Upper lobe of left lung (tissue), 6 donors: Measurements from ENCODE around the gene C22orf15. TPM values are rescaled to one million over a fixed set of nuclear protein-coding genes. Genes with fewer than 3 reads are reported as not detected.

ENCODE experiments used
- ATAC-seq, 2 donors: fragments of 200-7000 bp; cut with Tn5 transposase; one replicate each; pipeline ENCODE4 v1.9.1; 2022; ENCODE audit warnings: mild to moderate bottlenecking in 2 of 2, moderate library complexity in 2 of 2; ENCODE audit not compliant: low FRiP score in 2 of 2
- DNase-seq, 2 donors: peaks; one replicate each; pipeline ENCODE4 v3.0.0-alpha.2; 2019 to 2020
- H3K27ac ChIP-seq, 4 donors: fragments of 200-600 bp; sonication (generic); one replicate each; pipeline ENCODE4 v1.5.1; 2016 to 2019
- H3K27me3 ChIP-seq, 4 donors: fragments of 200-600 bp; sonication (generic); one replicate each; pipeline ENCODE4 v1.5.1; 2017 to 2019
- H3K36me3 ChIP-seq, 4 donors: fragments of 200-600 bp; sonication (generic); one replicate each; pipeline ENCODE4 v1.5.1; 2016 to 2019
- H3K4me1 ChIP-seq, 4 donors: fragments of 200-600 bp; sonication (generic); one replicate each; pipeline ENCODE4 v1.5.1; 2018 to 2019
- H3K4me3 ChIP-seq, 4 donors: fragments of 200-600 bp; sonication (generic); one replicate each; pipeline ENCODE4 v1.5.1; 2017 to 2019; ENCODE audit warnings: mild to moderate bottlenecking in 2 of 4, moderate library complexity in 1 of 4
- H3K9me3 ChIP-seq, 4 donors: fragments of 200-600 bp; sonication (generic); one replicate each; pipeline ENCODE4 v1.5.1; 2018 to 2019
- EP300 ChIP-seq, 4 donors: sonication (generic); formaldehyde crosslinking; IDR thresholded peaks; one replicate each; pipeline ENCODE4 v1.5.1; 2017; ENCODE audit warnings: antibody characterized with exemption in 4 of 4, control low read depth in 2 of 4
- POLR2A ChIP-seq, 4 donors: fragments of 450-650 bp; IDR thresholded peaks; one replicate each; pipeline ENCODE4 v1.5.1; 2016 to 2017; ENCODE audit warnings: antibody characterized with exemption in 4 of 4, mild to moderate bottlenecking in 2 of 4
- POLR2AphosphoS5 ChIP-seq, 2 donors: sonication (generic); formaldehyde crosslinking; IDR thresholded peaks; one replicate each; pipeline ENCODE4 v1.5.1; 2017; ENCODE audit warnings: antibody characterized with exemption in 2 of 2
- WGBS, 2 donors: methylation state at CpG; one replicate each; pipeline ENCODE4 v1.1.5; 2017 to 2018; 5-methylcytosine and 5-hydroxymethylcytosine counted together
- total RNA-seq, 6 donors: library from RNA; depleted of rRNA in 4 of 6; stranded (reverse); fragments of >200 nt in 4 of 6; gene quantifications; one replicate each; pipeline versions ENCODE4 v1.1.0 to v1.2.1, GENCODE V29; 2016 to 2021
- TF ChIP-seq, protein P1 (sequence below), 6 experiments: fragments of 450-650 bp in 4 of 6; fragments of 200-600 bp in 2 of 6; sonication (generic) in 2 of 6; IDR thresholded peaks; one replicate each; pipeline ENCODE4 v1.5.1; 2016 to 2019; ENCODE audit warnings: antibody characterized with exemption in 6 of 6
- donor health status: DM: no; HTN: no; CAD: no; lungs with moderate emphysema.
- donor health status: DM: no; HTN: yes; CAD: no; lungs with severe emphysema.

C22orf15 gene
- total RNA-seq, 6 donors from 2014 or later, result 0.29 to 7.3 (median 4.6) TPM

DNA sequence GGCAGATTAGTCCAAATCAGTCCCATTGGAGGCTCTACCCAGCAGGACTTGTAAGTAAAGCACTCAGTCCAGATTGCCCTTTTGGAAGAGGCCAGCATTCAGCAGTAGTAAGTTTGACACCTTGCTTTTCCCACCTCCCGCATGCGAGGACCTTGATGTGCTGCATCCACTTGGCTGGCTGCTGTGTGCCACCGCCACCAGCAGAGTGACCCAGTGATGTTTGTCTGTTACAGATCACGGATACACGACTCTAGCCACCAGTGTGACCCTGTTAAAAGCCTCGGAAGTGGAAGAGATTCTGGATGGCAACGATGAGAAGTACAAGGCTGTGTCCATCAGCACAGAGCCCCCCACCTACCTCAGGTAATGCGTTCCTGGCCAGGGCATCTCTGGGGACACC is 30.5 kb downstream of the C22orf15 start:
- Histone ChIP-seq H3K27me3 (no peaks in the 10 kb centered on the region), H3K9me3 (no peaks in the 10 kb centered on the region), H3K4me1 (peaks cover 5 to 17% (median 8%) of the 10 kb centered on the region in 4 donors), H3K27ac (no peak overlapping the region), H3K4me3 (no peak overlapping the region), H3K36me3 (peaks cover 0 to 60% (median 44%) of the 10 kb centered on the region in 4 donors)
- 92 to 95% methylated on average over 7 to 8 of the region's 8 CpGs for WGBS, 2 donors
- no peak for ATAC-seq
- DNase-seq, result no peak
- no peak for TF ChIP-seq POLR2A (IDR thresholded peaks at IDR 0.05)
- TF ChIP-seq EP300 (IDR thresholded peaks at IDR 0.05), result no peak
- TF ChIP-seq POLR2AphosphoS5 (IDR thresholded peaks at IDR 0.05), result no peak
- TF ChIP-seq, protein P1, sequence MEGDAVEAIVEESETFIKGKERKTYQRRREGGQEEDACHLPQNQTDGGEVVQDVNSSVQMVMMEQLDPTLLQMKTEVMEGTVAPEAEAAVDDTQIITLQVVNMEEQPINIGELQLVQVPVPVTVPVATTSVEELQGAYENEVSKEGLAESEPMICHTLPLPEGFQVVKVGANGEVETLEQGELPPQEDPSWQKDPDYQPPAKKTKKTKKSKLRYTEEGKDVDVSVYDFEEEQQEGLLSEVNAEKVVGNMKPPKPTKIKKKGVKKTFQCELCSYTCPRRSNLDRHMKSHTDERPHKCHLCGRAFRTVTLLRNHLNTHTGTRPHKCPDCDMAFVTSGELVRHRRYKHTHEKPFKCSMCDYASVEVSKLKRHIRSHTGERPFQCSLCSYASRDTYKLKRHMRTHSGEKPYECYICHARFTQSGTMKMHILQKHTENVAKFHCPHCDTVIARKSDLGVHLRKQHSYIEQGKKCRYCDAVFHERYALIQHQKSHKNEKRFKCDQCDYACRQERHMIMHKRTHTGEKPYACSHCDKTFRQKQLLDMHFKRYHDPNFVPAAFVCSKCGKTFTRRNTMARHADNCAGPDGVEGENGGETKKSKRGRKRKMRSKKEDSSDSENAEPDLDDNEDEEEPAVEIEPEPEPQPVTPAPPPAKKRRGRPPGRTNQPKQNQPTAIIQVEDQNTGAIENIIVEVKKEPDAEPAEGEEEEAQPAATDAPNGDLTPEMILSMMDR (IDR thresholded peaks at IDR 0.05), result no peak

DNA sequence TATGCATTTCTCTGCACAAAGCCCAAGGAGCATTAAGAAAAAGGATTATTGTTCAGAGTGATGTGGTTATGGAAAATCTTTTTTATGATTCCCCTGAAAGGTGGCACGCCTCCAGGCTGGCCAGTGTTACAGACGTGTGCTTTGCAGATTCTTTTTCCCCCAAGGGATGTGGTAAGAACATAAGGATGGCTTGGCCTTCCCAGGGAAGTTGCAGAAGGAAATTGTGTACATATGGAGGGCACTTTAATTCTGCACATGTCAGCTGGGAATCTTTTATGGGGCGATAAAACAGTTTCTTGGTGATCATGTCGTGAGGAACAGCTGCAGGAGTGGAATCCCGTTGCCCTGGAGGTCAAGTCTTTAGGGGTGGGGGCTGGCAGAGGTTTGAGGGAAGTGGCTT is 33.7 kb downstream of the C22orf15 start:
- no peak for DNase-seq
- WGBS, 2 donors, result 78 to 87% methylated on average over 5 of the region's 5 CpGs
- ATAC-seq, result no peak

DNA sequence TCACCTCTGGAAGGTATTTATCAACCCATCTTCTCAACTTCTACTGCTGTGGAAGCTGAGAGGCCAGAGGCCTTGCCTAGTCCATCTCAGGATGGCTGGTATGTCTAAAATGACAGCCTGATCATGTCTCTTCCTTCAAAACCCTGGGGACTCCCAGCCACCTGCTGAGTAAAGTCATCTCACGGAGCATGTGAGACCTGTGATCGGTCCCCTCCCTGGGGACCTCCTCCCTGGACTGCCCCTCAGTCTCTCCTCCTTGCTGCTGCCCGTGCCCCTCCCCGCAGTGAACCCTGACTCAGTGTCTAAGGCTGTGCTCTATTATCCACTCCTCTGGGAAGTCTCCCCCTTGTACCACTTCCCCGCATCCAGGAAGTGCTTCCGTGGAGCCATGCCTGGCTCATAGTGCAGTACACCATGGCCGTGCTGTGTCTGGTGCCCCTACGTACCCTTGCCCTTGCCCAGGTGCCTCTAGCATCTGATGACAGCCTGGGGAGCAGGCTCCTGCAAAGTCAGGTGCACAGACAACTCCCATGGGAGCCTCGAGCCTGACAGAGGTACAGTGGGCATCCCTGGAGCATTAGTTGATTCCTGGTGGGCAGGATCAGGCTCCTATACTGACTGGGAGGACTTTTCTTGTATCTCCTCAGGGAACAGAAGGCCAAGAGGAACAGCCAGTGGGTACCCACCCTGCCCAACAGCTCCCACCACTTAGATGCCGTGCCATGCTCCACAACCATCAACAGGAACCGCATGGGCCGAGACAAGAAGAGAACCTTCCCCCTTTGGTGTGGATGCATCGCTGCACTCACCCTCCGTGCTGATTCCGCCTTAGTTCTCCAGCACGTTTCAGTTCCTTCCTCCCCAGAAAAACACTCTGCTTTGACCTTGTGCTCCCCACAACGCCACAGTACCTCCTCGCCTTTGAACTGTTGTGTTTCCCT is 37.8 kb downstream of the C22orf15 start:
- TF ChIP-seq EP300 (IDR thresholded peaks at IDR 0.05) (no peak), POLR2A (IDR thresholded peaks at IDR 0.05) (no peak), POLR2AphosphoS5 (IDR thresholded peaks at IDR 0.05) (no peak)
- TF ChIP-seq, protein P1 (IDR thresholded peaks at IDR 0.05), result no peak
- 91 to 98% methylated on average over 17 of the region's 18 CpGs for WGBS, 2 donors
- DNase-seq (no peak), ATAC-seq (no peak)
- Histone ChIP-seq H3K4me3 (no peak overlapping the region), H3K9me3 (no peaks in the 10 kb centered on the region), H3K27ac (no peak overlapping the region), H3K36me3 (peaks cover 31 to 92% (median 77%) of the 10 kb centered on the region in 4 donors), H3K4me1 (no peaks in the 10 kb centered on the region), H3K27me3 (no peaks in the 10 kb centered on the region)

More for the DNA sequence above, 33.7 kb downstream of the C22orf15 start:
- Histone ChIP-seq H3K36me3 (peaks cover 13 to 91% (median 66%) of the 10 kb centered on the region in 4 donors), H3K27ac (no peak overlapping the region), H3K27me3 (no peaks in the 10 kb centered on the region), H3K4me3 (no peak overlapping the region), H3K4me1 (no peaks in the 10 kb centered on the region), H3K9me3 (no peaks in the 10 kb centered on the region)
- no peak for TF ChIP-seq EP300 (IDR thresholded peaks at IDR 0.05)
- no peak for TF ChIP-seq POLR2AphosphoS5 (IDR thresholded peaks at IDR 0.05)
- TF ChIP-seq, protein P1 (IDR thresholded peaks at IDR 0.05), result no peak
- TF ChIP-seq POLR2A (IDR thresholded peaks at IDR 0.05), result no peak

DNA sequence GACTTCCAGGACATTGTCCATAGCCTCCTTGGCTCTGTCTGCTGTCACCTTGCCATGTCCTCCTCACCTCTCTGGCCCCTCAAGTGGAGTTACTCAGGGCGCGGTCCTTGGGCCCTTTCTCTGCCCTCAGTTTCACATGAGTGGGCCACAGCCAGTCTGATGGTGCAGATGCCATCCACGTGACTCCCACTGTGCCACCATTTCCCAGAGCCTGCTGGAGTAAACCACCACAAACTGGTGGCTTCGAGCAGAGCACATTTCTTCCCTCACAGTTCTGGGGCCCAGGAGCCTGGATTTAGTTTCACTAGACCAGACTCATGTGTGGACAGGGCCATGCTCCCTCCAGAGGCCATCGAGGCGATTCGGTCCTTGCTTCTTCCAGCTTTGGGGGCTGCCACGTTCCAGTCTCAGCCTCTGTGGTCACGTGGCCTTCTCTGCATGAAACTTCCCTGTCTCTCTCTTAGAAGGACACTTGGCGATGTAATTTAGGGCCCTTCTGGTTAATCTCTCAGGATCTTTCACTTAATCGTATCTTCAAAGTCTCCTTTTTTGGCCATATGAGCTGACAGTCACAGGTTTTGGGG is 38.5 kb downstream of the C22orf15 start:
- TF ChIP-seq POLR2A (IDR thresholded peaks at IDR 0.05) (no peak), POLR2AphosphoS5 (IDR thresholded peaks at IDR 0.05) (no peak), EP300 (IDR thresholded peaks at IDR 0.05) (no peak)
- TF ChIP-seq, protein P1 (IDR thresholded peaks at IDR 0.05), result no peak
- no peak for DNase-seq
- peaks cover 31 to 92% (median 77%) of the 10 kb centered on the region in 4 donors for H3K36me3 ChIP-seq
- no peaks in the 10 kb centered on the region for H3K4me1 ChIP-seq
- no peaks in the 10 kb centered on the region for H3K27me3 ChIP-seq
- ATAC-seq, result no peak
- H3K9me3 ChIP-seq, result no peaks in the 10 kb centered on the region
- no peak overlapping the region for H3K27ac ChIP-seq
- H3K4me3 ChIP-seq, result no peak overlapping the region
- 92% methylated on average over 10 to 11 of the region's 11 CpGs for WGBS, 2 donors
